ENCODE results near the gene SLC4A4.

SLC4A4 gene

GRCh38 chr4:71476240-71476639, 137.4 kb downstream of the SLC4A4 start:
- no peak for DNase-seq

GRCh38 chr4:71486550-71487343, 147.9 kb downstream of the SLC4A4 start:
- no peak for DNase-seq

GRCh38 chr4:71487344-71487920, 148.6 kb downstream of the SLC4A4 start:
- DNase-seq: no peak

GRCh38 chr4:71494539-71494938, 155.7 kb downstream of the SLC4A4 start:
- DNase-seq: no peak

GRCh38 chr4:71495454-71495853, 156.6 kb downstream of the SLC4A4 start:
- DNase-seq: no peak

- DNase-seq: no peak
Measured at GRCh38 chr4:71497078-71497477, 158.3 kb downstream of the SLC4A4 start.

- DNase-seq: no peak
Measured at GRCh38 chr4:71498002-71498401, 159.2 kb downstream of the SLC4A4 start.

- DNase-seq: no peak
Measured at GRCh38 chr4:71498625-71499024, 159.8 kb downstream of the SLC4A4 start.

GRCh38 chr4:71501992-71502391, 163.2 kb downstream of the SLC4A4 start:
- no peak for DNase-seq

- DNase-seq: no peak
Measured at GRCh38 chr4:71518283-71518989, 179.6 kb downstream of the SLC4A4 start.

- no peak for DNase-seq
Measured at GRCh38 chr4:71520308-71520707, 181.5 kb downstream of the SLC4A4 start.

GRCh38 chr4:71520850-71521249, 182.0 kb downstream of the SLC4A4 start:
- DNase-seq: no peak

- no peak for DNase-seq
Measured at GRCh38 chr4:71524756-71525155, 185.9 kb downstream of the SLC4A4 start.

- DNase-seq: no peak
Measured at GRCh38 chr4:71526637-71527406, 188.0 kb downstream of the SLC4A4 start.

- no peak for DNase-seq
Measured at GRCh38 chr4:71532407-71532806, 193.6 kb downstream of the SLC4A4 start.

- no peak for DNase-seq
Measured at GRCh38 chr4:71533121-71533520, 194.3 kb downstream of the SLC4A4 start.

- DNase-seq: no peak
Measured at GRCh38 chr4:71537551-71538065, 198.8 kb downstream of the SLC4A4 start.

GRCh38 chr4:71538528-71538927, 199.7 kb downstream of the SLC4A4 start:
- DNase-seq: no peak

GRCh38 chr4:71540749-71541269, 202.0 kb downstream of the SLC4A4 start:
- DNase-seq: no peak

- DNase-seq: no peak
Measured at GRCh38 chr4:71541541-71541940, 202.7 kb downstream of the SLC4A4 start.

GRCh38 chr4:71545168-71545567, 206.3 kb downstream of the SLC4A4 start:
- DNase-seq: no peak

GRCh38 chr4:71549516-71550160, 210.8 kb downstream of the SLC4A4 start:
- DNase-seq: no peak

All from activated gamma-delta T cell treated with Interleukin-2 at 50 U/mL for 16 hours (primary cell).